ENCODE measurements around the gene PDE7B.
A peak's percentile ranks its signal among the peaks of the same experiment; 100 is the strongest.
"Not testable (repeated sequence)": the region's sequence is repeated elsewhere in the genome, so short reads cannot be mapped to it uniquely, and the experiment has no call there.

PDE7B gene

GRCh38 chr6:136117081-136117480 is 265.6 kb downstream of the PDE7B start:
- DNase-seq: no peak

DNA sequence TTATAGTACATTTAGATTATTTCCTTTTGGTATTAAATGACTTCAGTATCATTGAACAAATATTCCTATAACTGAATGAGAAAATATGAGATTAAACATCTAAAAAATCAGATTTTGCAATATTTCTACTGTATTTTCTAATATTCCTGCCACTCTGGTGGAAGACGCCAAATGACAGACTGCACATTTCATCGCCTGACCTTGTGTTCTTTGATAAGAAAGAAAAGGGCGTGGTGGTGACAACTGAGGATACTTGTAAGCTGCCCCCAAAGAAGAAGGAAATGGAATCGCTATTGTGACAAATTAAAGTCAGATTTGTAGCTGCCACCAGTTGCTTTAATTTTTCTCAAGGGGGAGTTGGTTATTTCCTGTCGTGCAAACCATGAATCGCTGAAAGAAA is 267.3 kb downstream of the PDE7B start:
- no peak for DNase-seq

DNA sequence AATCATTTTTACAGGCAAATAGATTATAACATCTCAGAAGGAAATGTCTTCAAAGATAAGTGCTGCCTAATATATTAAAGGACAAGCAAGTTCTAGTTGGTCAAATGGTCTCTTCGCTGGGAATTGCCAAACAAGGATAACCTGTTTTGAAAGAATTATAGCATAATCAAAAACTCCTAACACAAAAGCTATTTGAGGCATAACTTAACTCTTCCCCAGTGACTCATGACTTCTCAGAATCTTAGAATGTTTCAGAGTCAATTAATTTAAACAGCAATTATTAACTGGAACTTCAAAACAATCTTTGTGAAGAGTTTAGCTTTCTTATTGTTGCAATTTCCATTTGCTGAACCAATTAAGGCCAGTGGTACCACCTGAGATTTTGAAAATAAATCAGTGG is 272.0 kb downstream of the PDE7B start:
- no peak for DNase-seq

DNA sequence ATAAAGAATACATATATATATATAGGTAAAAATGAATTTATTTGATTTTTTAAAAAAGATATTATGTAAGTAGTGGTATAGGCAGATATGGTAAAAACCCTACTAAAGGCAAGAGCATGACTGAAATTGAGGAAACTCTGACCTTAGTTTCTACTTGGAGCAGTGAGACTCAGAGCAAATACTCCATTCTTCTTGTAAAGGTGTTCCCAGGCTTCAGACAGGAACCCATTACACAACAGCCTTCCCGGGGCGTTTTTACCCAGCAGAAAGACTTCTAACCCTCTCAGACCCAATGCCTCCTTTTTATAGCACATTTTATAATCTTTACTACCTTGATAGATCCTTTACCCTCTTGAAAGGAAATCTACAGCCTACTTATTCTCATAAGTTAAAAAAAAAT is 274.1 kb downstream of the PDE7B start:
- no peak for DNase-seq

- DNase-seq: no peak
Observed at GRCh38 chr6:136127873-136128272, 276.4 kb downstream of the PDE7B start.

DNA sequence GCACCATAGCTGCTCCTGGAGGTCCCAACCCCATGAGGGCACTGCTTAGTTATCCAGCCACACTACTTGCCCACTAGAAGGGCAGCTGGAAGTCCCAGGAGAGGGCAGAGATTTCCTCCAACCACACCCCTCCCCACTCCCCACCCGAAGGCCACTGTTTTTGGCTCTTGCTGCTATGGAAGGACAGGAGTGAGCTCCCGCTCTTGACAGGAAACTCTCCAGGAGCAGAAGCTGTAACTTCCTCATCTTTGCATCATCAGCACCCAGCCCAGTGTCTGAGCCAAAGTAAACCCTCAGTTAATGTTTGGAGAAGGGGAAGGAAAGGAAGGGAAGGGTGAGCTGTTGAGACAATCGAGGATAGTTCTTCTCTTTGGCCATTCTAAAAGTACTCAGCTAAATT is 277.9 kb downstream of the PDE7B start:
- DNase-seq: peak; percentile 12 to 22

DNA sequence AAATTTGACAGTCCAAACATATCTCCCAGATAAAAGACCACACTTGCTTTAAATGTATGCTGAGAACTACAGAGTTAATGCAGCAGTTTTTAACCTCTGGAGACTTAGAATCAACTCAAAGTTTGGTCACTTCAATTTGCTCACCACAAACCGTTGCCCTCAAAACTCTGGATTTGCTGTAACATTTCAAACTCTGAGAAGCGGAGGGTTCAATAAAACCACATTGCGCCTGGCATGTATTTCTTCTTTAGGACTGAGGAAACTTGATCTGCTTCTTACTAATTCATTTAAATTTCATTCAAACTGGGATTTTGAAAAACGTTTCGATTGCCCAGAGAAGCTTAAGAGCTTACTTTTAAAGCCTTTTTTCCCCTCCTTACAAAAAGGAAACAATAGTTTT is 282.8 kb downstream of the PDE7B start:
- DNase-seq: no peak

- no peak for DNase-seq
Observed at GRCh38 chr6:136134751-136135150, 283.2 kb downstream of the PDE7B start.

DNA sequence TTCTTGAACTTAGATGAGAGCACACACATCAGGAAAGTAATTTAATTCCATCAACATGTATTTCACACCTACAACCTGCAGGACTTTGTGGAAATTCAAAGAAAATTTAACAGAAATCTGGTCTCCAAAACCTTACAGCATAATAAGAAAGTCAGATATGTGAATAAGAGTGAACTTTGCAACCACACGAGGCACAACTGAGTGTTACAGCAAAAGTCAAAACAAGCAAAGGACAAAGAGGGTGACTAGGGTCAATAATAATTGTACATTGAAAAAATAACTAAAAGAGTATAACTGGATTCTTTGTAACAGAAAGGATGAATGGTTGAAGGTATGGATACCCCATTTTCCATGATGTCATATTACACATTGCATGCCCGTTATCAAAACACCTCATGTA is 284.8 kb downstream of the PDE7B start:
- no peak for DNase-seq

- no peak for DNase-seq
Observed at GRCh38 chr6:136137008-136137692, 285.6 kb downstream of the PDE7B start.

DNA sequence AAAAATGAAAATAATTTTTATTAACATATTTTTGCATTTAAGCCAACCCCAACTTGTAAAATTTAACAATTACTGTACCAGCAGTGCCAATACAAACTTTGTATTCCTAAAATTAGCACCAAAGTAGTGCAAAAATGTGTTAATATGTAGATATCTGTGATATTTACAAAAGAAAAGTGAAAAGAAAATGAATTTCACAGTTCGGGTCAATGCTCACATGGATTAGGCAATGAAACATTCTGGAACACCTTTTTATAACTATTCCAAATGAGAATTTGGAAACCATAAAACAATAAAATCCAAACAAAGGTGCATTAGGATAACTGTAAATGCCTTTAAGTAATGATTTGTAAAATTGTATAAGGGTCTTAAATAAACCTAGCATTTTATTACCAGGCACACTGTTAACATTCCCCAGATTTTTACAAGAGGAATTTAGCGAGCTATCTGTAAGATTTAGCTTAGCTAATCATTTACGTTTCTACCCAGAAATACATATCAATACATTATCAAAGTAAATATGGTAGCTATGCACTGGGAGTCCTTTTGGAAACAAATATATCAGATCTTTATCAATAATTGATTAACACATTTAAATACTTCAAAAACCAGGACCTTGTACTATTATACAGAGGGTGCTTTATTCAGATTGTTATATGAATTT is 286.4 kb downstream of the PDE7B start:
- DNase-seq: no peak

DNA sequence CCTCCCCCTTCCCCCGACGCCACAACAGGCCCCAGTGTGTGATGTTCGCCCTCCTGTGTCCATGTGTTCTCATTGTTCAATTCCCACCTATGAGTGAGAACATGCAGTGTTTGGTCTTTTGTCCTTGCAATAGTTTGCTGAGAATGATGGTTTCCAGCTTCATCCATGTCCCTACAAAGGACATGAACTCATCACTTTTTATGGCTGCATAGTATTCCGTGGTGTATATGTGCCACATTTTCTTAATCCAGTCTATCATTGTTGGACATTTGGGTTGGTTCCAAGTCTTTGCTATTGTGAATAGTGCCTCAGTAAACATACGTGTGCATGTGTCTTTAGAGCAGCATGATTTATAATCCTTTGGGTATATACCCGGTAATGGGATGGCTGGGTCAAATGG is 287.6 kb downstream of the PDE7B start:
- DNase-seq: not testable (repeated sequence)

- DNase-seq: no peak
Observed at GRCh38 chr6:136144251-136145023, 292.9 kb downstream of the PDE7B start.

DNA sequence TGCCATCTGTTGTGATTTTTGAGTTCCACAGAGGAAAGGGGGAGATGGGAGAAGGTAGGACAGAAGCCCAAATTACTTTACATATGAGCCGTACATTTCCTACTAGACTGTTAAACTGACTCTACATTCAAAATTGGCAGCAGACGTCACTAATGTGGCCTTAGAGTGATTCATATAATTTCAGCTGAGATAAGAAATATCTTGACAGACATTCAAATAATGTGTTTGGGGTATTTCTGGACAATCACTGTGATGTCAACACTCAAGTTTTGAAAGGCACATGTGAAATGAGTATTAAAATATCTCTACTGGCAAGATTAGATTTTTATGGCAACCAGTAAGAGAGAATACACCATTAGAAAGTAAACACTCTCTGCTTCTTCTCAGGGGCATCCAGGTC is 294.6 kb downstream of the PDE7B start:
- no peak for DNase-seq

- DNase-seq: no peak
Observed at GRCh38 chr6:136147342-136147741, 295.8 kb downstream of the PDE7B start.

- DNase-seq: no peak
Observed at GRCh38 chr6:136148051-136148450, 296.6 kb downstream of the PDE7B start.

GRCh38 chr6:136148523-136148922 is 297.0 kb downstream of the PDE7B start:
- DNase-seq: no peak

DNA sequence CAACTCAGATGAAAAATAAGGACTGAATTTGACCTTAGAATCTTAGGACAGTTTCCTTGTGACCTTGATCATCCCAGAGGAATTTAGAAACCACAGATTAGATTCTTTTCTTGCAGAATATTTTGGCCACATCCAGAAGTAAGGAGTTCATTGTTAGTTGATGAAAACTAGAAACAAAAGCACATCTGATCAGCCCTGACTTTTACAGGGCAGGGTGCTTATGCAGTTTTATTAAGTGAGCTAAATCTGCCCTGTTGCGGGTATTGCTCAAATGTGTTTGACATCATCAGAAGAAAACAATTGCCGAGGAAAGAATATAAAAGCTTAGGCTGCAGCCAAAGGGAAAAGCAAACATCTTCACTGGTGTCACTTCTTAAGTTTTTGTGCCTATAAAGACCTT is 297.8 kb downstream of the PDE7B start:
- no peak for DNase-seq

- no peak for DNase-seq
Observed at GRCh38 chr6:136150961-136151360, 299.5 kb downstream of the PDE7B start.

- DNase-seq: no peak
Observed at GRCh38 chr6:136153707-136154375, 302.3 kb downstream of the PDE7B start.

- DNase-seq: no peak
Observed at GRCh38 chr6:136155191-136155590, 303.7 kb downstream of the PDE7B start.

DNA sequence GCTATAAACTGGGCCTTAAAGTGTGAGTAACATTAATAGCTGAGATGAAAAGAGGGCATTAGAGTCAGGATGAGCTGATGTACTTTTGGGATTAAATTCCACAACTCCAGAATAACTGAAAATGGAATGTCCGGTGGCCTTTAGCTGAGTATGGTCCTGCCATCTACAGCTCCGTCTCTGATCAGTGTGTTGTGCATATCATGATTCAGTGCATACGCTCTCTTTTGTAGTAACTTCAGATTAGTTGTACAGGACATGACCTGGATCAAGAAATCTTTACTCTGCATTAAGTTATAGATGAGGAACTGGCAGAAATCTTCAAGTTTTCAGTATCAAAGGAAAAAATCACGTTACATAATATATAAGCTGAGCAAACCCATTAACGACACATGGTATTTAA is 306.2 kb downstream of the PDE7B start:
- no peak for DNase-seq

GRCh38 chr6:136158387-136158821 is 306.9 kb downstream of the PDE7B start:
- DNase-seq: no peak

All from AML-193 (cell line).